Measurements from ENCODE around the gene COMMD3. TPM values are rescaled to one million over a fixed set of nuclear protein-coding genes. Genes with fewer than 3 reads are reported as not detected.

COMMD3 gene
- total and polyA plus RNA-seq, 2 donors (not counting 3 experiments of a cell fraction or from before 2014, with no cell fraction given): 22.5 to 48.9 TPM

GRCh38 chr10:22285130-22285529, 31.1 kb upstream of the COMMD3 start:
- dilution Hi-C loops (cut with MboI; ENCODE audit: extremely low pct_ligation_motif_present, low sequenced_read_pairs): no loop called here
- DNase-seq (ENCODE audit: low read depth, low spot score): no peak
- intact Hi-C loops (cut with micrococcal nuclease): no loop called here
- no TSS peak for BruUV-seq (replicated peaks)
- peaks cover 1 to 2% of the 10 kb centered on the region in 2 experiments for H3K27me3 ChIP-seq (ENCODE audit: control insufficient read depth in 2 of 2, insufficient read depth in 2 of 2, low read length in 2 of 2)
- no peak overlapping the region for H2AFZ ChIP-seq (ENCODE audit: low read depth, low read length)
- ChIA-PET CTCF (interaction anchor here (1.1 to 2.4 kb wide), 2 partner anchors 11 to 12 kb away, joined by 4 to 5 read pairs; no protein-coding TSS in a partner anchor), POLR2A (no interaction called here)
- TF ChIP-seq MYC (IDR thresholded peaks at IDR 0.05; ENCODE audit: low read depth, low read length) (no peak), POLR2A (IDR thresholded peaks at IDR 0.05; ENCODE audit: low read depth, low read length) (no peak), POLR2AphosphoS5 (IDR thresholded peaks at IDR 0.05; ENCODE audit: insufficient read depth, low read depth, low read length) (no peak), JUN (IDR thresholded peaks at IDR 0.05; ENCODE audit: borderline replicate concordance, insufficient read depth, insufficient read length, low read depth) (no peak), FOS (IDR thresholded peaks at IDR 0.05; ENCODE audit: borderline replicate concordance, insufficient read depth, low read length) (no peak), MAX (IDR thresholded peaks at IDR 0.05; ENCODE audit: insufficient read depth, insufficient read length) (no peak), CTCF (IDR thresholded peaks at IDR 0.05; ENCODE audit: extremely low read depth in 1 of 2, insufficient read depth in 1 of 2, low read depth in 1 of 2, low read length in 2 of 2) (no peak), GATA2 (IDR thresholded peaks at IDR 0.05; ENCODE audit: insufficient read depth, insufficient read length, low read depth, low read length) (no peak), EZH2 (IDR thresholded peaks at IDR 0.05; ENCODE audit: borderline replicate concordance, low read depth, low read length, severe bottlenecking) (no peak)
- H3K27ac ChIP-seq (ENCODE audit: insufficient read depth, low read depth, low read length): no peak overlapping the region
- no peaks in the 10 kb centered on the region for H3K79me2 ChIP-seq (ENCODE audit: control insufficient read depth, insufficient read depth, low read length)
- no peak for FAIRE-seq
- no peaks in the 10 kb centered on the region for H3K36me3 ChIP-seq (ENCODE audit: control insufficient read depth in 2 of 2, extremely low read depth in 1 of 2, insufficient read depth in 2 of 2, low read length in 2 of 2)
- H3K4me3 ChIP-seq (replicated peaks in 1 of 3; ENCODE audit: insufficient read depth in 1 of 3, low read depth in 1 of 3, low read length in 3 of 3): no peak overlapping the region
- no peaks in the 10 kb centered on the region for H4K20me1 ChIP-seq (replicated peaks; ENCODE audit: control insufficient read depth, extremely low read depth, insufficient read depth, low read length)
- no peaks in the 10 kb centered on the region for H3K9me3 ChIP-seq (replicated peaks; ENCODE audit: control insufficient read depth, insufficient read depth, low read length)
- H3K4me1 ChIP-seq (ENCODE audit: control insufficient read depth, extremely low read depth, insufficient read depth, low read length): no peaks in the 10 kb centered on the region
- H3K9ac ChIP-seq (replicated peaks; ENCODE audit: extremely low read depth, insufficient read depth, low read length): no peak overlapping the region
- H3K4me2 ChIP-seq (ENCODE audit: insufficient read depth, low read length): no peak overlapping the region
- no peaks in the 10 kb centered on the region for H3K9me1 ChIP-seq (replicated peaks; ENCODE audit: control insufficient read depth, extremely low read depth, insufficient read depth, low read length)

All from endothelial cell of umbilical vein (primary cell).